RKO (cell line): ENCODE results near the gene WASHC4.
"Not testable (repeated sequence)": the region's sequence is repeated elsewhere in the genome, so short reads cannot be mapped to it uniquely, and the experiment has no call there.

Experiments used
- DNase-seq: peaks from one replicate; pipeline ENCODE4 v3.0.0-alpha.2; 2016; ENCODE audit warnings: low spot score

WASHC4 gene

DNA sequence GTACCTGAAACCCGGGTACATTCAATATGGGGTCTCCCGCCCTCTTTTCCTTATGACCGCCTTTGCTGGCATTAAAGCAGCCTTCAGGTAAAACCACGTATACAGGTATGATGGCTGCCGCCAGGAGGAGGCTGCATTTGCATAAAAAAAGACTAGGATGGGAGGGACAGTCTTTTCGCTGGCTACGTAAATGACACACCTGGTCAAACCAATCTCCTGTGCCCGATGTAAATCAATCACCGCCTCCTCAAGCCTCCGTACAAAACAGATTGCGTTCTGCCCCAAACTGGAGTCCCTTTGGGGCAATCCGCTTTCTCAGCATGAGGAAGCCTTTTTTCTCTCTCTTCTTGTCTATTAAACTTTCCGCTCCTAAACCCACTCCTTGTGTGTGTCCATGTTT, 15.2 kb upstream of the WASHC4 start:
- no peak for DNase-seq

DNA sequence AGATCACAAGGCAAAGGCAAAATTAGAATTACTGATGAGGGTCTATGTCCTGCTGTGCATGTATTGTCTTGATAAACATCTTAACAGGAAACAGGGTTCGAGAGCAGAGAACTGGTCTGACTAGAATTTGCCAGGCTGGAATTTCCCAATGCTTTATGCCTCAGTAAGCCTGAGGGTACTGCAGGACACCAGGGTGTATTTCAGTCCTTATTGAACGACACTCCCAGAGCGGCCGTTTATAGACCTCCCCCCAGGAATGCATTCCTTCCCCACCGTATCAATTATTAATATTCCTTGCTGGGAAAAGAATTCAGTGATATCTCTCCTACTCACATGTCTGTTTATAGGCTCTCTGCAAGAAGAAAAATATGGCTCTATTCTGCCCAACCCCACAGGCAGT, 12.2 kb upstream of the WASHC4 start:
- DNase-seq: not testable (repeated sequence)

DNA sequence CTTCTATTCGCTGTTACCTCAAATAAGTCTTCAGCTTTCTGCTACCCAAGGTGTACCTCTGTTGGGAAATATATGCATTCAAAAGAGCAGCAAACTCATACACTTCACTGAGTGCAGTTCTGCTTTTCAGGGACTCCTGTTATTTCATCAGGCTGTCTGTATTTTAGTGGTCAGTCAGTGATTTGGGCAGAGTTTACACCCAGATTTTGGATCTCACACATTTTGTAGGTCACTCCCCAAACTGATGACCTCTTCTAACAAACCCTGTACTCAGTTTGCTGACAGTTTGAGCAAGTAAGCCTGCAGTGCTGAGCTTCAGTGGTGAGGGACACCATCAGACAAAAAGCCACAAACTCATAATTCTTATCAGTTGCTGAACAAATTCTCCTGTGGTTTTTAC, 8.2 kb upstream of the WASHC4 start:
- no peak for DNase-seq

DNA sequence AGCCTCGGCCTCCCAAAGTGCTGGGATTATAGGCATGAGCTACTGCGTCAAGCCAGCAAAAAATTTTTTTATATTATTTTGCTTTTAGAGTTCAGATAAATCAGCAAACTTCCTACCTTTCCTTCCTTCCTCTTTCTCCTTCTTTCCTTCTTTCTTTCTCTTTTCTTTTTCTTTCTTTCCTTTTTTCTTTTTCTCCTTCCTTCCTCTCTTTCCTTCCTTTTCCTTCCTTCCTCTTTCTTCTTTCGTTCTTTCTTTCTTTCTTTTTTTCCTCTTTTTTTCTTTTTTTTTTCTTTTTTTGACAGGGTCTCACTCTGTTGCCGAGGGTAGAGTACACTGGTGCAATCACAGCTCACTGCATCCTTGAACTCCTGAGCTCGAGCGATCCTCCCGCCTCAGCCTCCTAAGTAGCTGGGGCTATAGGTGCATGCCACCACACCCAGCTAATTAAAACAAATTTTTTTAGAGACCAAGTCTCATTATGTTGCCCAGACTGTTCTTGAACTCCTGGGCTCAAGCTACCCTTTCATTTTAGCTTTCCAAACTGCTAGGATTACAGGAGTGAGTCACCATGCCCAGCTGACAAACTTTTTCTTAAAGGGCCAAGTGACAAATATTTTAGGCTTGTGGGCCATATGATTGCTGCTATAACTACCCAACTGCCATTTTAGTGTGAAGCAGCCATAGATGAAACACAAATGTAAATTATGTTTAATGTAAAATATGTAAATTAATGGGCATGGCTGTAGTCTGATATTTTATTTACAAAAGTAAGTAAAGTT, 7.1 kb upstream of the WASHC4 start:
- peak; percentile 73 for DNase-seq

DNA sequence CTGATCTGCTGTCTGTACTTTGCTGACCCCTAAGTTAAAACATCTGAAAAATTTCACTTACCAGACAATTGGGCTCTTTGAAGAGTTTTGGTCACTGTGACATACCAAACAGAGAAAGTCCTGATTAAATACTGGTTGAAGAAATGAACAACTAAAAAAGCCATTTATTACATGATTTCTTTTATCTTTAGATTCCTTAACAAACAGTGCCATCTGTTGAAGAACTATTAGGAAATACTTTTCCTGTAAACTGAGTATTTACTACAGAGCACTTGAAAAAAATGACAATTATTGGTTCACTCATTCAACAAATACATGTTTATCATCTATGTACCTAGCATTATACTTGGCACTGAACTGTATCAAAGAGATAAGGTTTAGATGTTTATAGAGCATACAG, 6.5 kb upstream of the WASHC4 start:
- DNase-seq: peak; percentile 43

DNA sequence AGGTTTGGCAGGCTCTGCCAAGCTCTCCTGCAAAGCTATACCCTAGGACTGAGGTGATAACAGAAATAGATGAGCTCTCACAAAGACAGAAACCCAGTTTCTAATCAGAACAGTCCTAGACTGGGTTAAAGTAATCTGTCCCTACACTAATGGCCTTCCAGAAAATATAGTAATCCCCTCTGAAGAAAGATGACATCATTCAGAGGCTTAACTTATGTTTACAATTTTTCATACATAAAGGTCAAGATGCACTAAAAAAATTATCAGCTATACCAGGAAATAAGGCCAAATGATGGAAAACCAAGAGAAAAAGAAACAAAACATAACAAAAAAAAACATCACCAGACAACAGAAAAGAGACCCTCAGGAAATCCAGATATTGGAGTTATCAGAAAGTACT, 4.9 kb upstream of the WASHC4 start:
- DNase-seq: no peak

DNA sequence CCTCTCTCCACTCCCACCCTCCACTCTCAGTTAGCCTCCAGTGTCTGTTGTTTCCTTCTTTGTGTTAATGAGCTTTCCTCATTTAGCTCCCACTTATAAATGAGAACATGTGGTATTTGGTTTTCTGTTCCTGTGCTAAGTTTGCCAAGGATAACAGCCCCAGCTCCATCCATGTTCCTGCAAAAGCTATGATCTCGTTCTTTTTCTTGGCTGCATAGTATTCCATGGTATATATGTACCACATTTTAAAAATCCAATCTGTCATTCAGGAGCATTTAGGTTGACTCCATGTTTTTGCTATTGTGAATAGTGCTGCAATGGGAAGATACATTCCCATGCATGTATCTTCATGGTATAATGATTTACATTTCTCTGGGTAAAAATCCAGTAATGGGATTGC, 2.8 kb upstream of the WASHC4 start:
- no peak for DNase-seq

DNA sequence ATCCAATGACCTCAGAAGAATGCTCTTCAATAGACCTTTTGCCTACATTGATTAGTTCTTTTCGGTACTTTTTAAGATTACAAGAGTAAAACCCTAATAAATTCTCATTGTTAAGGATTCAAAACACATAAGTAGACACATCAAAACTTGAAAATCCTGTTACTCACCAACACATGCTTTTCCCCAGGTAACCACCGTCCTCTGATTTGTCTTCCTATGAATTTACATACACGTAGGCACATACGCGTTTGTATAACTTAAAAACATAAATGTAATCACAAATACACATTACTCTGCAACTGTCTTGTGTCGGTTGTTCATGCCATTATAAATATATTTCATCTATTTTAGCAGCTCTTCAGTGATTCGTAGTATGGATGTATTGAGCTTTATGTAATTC, 910 bp upstream of the WASHC4 start:
- DNase-seq: peak; percentile 30

DNA sequence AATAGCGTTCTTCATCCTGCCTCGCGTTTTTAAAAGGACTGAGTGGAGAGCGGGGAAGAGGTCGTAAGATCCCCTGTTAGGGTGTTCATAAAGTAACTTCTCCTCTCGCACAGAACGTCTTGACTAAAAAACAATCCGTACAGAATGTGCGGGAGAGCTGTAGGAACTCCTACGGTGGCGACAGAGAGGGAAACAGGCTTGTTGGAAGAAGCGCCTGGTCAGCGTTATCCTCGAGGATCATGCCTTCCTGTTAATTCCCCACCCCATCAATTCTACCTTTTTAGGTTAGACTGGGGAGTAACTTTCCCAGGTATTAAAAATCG, 399 bp upstream of the WASHC4 start:
- peak; percentile 52 for DNase-seq

DNA sequence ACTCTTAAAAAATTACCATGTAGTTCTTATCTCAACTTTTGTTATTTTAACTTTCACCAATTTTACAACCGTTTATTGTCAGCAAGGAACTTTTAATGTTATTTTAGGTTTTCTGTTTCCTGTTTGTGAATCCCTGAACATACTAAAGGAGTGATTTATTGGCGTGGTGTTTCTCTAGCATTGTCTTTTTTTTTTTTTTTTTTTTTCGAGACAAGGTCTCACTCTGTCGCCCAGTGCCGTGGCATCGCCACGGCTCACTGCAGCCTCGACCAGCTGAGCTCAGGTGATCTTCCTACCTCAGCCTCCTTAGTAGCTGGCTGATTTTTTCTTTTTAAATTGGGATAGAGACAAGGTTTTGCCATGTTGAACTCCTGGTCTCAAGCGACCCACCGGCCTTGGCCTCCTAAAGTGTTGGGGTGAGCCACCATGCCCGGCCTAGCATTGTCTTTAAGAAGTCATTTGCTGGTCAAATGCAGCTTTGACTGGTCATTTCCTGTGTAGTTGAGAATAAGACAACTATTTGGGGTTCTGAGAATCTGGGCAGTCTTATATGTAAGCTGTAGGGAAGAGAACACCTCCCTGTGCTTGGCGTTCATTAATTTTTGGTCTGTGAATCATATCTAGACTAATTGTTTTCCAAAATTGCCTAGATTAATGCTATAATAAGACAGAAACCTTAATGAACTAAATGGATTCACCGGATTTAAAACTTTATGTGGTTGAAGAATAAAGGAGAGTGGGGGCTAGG, 2.1 kb downstream of the WASHC4 start:
- peak; percentile 89 for DNase-seq

DNA sequence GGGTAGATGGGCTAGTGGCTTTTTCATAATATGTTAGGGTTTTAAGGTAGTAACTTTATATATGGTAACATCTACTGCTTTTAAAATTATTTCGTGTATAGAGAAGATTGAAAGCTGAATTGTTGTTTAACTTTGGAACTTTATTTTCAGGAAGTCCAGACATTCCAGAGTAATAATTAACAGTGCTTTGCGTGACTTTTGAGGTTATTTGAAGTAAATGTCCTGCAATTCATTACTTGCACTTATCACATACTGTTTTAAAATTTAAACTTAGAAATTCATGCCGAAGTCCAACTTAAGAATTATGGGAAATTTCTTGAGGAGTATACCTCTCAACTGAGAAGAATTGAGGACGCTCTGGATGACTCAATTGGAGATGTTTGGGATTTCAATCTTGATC, 3.3 kb downstream of the WASHC4 start:
- no peak for DNase-seq

DNA sequence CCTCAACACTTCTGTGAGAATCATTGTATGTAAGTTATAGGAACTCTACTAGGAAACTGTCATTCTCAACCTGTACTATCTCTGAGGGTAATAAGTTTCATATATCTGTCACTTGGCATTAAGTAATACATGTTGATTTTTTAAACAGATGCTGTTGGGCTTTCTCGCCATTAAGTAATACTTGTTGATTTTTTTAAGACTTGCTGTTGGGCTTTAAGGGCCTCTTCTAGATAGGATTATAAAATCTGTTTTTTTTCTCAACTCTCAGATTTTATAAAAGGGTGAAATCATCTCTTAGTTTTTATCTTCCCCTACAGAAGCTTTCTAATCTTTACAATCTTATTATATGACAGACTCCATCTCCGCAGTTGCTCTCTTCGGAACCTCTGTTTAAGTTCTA, 5.6 kb downstream of the WASHC4 start:
- no peak for DNase-seq

DNA sequence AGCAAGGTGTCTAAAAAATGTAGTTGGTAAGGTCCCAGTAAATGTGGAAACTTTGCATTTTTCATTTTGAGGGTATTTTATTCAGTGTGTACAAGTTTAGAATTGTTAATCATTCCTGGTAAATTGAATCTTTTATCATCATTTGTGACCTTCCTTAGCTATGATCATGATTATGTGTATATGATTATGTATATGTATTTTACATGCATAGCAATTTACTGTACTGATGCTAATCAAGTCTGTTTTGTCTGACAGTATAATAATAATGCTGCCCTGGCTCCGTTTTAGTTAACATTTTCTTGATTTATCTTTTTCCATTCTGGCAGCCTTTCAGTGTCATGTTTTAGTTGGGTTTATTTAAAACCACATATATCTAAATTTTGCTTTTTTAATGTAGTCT, 9.4 kb downstream of the WASHC4 start:
- no peak for DNase-seq

DNA sequence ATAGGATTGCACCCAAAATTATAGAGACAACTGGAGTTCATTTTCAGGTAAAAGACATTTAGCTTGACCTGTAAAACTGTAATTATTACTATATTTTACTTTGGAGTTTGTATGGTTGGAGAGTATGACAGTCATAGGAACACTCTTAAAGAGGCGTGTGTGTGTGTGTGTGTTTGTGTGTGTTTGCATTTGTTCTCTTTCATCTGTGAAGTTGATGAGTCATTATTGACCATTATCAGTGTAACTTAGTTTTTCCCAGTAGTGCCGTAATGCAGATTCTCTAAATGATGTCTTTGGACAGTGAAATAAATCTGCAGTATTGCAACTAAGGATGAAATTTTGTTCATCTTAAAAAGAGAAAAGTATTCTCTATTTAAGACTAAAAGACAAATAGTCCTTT, 13.0 kb downstream of the WASHC4 start:
- DNase-seq: no peak

DNA sequence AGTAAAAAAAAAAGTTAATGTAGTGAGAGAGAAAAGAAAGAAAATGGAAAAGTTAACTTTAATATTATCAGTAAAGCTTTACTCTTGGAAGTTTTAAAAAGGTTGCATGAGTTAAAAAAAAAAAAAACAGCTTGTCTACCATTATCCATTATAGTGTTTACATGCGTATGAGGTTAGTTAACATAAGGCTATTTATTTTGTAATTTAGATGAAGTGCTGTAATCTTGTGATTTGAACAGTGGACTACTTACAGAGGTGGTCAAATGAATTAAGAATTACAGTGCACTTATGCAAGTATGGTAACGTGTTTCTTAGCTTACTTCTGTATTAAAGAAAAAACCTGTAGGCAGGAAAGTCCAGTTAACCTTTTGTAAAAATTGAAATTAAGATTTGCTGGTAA, 30.7 kb downstream of the WASHC4 start:
- DNase-seq: no peak

DNA sequence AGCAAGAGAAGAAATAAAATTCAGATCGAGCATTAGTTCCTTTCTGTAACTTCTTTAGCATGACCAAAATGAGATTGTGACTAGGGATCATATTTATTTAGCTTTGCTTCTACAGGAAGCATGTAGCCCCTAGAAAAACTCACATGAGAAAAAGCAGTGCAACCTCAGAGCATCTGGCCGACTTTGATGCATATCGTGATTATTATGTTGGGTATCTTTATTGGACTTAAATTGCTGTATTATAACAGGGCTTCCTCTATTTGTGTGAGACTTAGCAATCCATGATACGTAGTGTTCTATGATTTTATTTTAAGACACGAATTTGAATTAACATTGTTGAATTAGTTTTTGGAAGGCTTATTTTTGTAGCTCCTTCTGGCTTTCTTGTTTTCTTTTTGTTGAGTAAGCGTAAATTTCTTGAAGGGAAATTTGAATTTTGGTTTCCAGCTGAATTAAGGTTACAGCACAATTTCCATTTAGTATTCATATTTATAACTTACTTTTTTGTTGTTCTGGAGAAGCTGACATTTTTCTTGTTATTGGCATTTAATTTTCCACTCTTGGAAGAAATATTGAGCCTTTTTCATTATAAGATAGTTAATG, 33.9 kb downstream of the WASHC4 start:
- DNase-seq: no peak

DNA sequence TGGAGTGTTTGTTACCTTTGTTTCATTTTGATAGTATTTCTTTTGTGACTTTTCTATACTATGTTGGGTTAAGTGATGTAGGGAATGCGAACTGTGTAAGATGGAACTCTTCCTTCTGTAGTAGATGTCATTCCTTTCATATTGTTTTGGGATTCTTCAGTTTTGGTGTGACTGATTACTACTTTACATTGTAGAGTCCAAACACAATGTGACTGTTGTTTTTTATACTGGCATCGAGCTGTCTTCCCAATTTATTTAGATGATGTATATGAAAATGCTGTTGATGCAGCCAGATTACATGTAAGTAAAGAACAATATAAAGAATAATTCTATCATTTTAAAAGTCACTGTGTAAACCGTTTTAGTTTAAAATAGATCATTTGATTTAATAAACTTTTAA, 34.7 kb downstream of the WASHC4 start:
- no peak for DNase-seq

DNA sequence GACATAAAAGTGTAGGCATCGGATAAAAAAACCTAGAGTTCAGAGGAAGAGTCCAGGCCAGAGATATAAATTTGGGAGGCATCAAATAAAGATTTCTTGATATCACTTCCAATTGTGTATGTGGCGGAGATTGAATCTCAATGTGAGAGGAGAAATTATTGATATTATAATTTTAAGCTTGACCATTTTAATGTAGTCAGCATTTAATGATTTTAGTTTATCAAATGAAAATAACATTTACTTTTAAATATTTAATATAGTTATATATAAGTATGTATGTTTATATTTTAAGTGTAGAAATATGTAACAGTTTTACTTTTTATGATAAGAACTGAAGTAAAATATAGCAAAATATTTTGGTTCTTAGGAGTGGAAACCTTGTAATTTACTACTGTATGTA, 48.7 kb downstream of the WASHC4 start:
- DNase-seq: no peak

DNA sequence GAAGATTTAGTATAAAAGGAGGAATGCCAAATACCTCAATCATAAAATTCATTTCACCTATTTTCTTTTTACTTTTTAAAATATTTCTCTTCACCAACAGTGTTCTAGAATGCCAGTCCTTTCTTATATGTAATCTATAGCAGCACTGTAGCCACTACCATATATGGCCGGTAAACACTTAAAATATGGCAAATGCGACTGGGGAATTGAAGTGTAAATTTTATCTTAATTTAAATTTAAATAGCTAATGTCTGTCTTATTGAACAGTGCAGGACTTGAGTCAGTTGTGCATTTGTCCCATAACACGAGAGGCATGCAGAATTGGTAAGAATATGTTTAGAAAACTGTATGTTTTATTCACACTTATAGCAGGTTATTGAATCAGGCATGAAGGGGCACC, 50.1 kb downstream of the WASHC4 start:
- no peak for DNase-seq

DNA sequence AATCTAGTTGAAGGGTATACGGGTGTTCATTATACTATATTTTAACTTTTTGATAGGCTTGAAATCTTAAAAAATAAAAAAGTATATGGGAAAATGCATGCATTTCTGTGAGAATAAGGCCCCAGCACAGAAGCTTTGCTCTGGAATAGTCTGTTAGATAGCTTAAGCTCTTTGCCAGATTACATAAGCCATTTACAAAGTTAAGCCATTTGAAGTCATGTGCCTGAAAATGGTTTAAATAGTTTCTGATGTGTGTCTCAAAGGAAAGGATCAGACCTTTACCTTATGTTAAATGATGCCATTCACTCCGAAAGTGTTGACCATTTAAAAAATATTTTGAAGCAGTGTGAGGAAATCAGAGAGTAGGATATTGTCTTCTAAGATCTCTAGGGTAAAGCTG, 51.3 kb downstream of the WASHC4 start:
- DNase-seq: no peak

DNA sequence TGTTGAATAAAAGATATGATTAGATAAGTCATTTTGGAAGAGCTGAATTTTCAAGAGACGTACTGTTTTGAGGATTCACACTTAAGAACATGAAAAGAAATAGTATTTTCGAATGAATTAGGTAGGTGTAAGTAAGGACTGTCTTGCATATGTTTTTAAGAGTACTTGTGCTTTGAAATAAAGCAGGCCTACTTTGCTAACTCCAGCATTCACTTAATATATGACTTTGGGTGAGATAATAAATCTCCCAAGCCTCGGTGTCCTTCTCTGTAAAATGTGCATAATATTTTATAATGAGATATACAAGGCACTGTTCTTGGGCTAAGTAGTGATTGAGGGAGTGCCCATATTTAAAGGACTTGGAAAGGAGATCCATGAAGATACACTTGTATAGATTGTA, 54.6 kb downstream of the WASHC4 start:
- no peak for DNase-seq

DNA sequence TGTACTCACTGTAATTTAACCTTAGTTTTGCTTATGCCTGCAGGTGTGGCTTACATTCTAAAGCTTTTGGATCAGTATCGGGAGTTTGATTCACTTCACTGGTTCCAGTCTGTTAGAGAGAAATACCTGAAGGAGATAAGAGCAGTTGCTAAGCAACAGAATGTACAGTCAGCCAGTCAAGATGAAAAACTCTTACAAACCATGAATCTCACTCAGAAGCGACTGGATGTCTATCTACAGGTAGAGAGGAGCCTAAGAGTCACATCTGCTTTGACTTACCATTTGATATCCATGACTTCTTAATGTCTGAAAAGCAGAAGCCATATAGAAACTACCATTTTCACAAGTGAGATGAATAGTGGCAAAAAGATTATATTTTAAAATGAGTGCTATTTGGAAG, 56.5 kb downstream of the WASHC4 start:
- no peak for DNase-seq

DNA sequence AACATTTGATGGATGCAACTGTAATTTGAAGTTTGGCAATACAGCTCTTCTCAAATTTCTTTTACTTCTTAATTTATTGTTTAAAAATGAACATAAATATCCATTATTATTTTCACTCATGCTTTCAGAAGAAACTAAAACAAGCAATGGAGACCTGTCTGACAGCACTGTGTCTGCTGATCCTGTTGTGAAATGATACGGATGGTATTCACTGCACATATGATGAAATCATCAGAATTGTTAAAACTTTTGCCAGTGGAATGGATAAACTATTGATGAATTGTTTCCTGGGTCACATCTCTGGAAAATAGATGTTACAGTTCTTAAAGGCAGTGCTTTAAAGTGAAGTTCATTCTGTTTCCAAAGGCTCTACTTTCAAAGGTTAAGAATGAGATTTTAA, 59.2 kb downstream of the WASHC4 start:
- DNase-seq: no peak

DNA sequence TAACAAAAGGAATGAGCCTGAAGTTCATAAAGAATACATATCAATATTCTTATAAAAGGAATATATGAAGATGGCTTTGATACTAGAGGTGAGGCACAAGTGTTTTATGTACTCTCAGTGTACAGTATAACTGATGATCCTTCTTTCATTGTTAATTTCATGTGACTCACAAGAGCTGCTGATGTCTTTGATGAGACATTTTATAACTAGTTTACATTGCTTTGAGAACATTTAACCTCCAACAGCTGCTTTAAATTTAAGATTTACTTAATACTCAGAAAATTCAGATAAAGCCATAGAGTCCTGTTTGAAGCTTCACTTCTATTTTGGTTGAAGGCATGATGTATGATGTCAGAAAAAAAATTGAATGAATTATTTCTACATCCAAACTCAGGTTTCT, 59.8 kb downstream of the WASHC4 start:
- no peak for DNase-seq
